Putamen (tissue), 1 donor: Measurements from ENCODE around the gene SETD1A.

Experiments
- DNase-seq: peaks from one replicate; pipeline ENCODE4 v3.0.0-alpha.2; 2016; ENCODE audit warnings: low spot score

SETD1A gene

DNA sequence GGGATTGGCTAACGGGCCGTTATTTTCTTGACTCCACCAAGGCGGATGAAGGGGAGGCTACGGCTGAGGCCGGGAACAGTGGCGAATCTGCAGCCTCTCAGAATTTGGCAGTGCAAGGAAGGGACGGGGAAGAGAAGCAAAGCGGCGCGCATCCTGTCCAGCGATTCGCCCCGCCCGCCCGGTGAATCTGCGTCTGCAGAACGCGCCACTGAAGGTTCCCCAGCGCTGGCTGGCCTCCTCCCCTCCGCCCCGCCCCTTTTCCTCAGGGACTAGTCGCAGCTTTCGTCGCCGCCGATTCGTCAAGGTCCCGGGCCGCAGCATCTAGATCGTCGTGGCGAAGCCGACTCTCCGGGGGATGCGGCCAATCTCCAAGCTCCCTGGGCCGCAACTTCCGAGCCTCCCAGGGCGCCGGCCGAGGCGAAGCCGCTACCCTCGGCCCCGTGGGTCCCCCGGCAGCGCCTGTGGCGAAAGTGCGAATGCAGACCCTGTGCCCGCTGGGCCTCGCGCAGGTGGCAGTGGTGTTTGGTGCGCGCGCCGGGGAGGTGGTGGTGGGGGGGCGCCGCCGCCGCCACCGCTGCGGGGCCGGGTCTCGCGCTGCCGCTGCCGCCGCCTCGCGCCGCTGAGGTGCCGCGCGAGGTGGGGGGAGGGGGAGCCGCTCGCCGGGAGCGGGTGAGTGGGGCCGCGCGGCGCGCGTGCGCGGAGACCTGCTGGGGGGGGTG lies at the start of gene SETD1A:
SETD1A (plus strand) TSS at position 299 of the 719 bp plus-strand sequence. CDS start 978 bp downstream, outside the sequence.
- peak; percentile 93 for DNase-seq

GRCh38 chr16:30910427-30911029 lies 47.0 kb upstream of the SETD1A start:
- no peak for DNase-seq

DNA sequence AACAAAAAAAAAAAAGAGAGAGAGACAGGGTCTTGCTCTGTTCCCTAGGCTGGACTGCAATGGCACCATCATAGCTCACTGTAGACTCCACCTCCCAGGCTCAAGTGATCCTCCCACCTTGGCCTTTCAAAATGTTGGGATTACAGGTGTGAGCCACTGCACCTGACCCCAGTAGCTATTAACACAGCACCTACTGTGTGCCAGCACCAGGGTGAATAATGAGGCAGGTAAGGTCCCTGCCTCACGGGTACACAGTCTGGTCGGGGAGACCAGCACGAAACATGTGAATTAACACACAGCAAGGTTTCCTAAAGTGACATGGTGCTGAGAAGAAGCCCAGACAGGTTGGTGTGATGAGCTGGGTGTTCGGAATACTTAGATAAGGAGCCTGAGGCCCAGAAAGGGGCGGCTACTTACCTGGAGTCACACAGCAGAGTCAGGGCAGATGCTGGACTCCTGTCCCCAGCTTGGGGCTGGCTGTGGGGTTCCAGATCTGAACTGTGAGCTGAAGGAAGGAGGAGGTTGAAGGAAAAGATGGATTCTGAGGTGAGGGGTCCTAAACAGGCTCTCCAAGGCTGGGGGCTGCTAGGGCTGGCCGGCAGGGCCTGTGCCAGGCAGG lies 44.7 kb upstream of the SETD1A start:
- DNase-seq = no peak

GRCh38 chr16:30914830-30915229 lies 42.7 kb upstream of the SETD1A start:
- no peak for DNase-seq

DNA sequence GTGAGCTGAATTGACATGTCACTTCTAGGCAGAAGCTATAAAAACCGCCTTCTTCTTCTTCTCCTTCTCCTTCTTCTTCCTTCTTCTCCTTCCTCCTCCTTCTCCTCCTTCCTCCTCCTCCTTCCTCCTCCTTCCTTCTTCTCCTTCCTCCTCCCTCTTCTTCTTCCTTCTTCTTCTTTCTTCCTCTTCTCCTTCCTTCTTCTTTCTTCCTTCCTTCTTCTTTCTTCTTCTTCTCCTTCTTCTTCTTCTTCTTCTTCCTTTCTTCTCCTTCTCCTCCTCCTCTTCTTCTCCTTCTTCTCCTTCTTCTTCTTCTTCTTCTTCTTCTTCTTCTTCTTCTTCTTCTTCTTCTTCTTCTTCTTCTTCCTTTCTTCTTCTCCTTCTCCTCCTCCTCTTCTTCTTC lies 38.9 kb upstream of the SETD1A start:
- no peak for DNase-seq

- DNase-seq = no peak
Observed at GRCh38 chr16:30920891-30921290, 36.7 kb upstream of the SETD1A start.

DNA sequence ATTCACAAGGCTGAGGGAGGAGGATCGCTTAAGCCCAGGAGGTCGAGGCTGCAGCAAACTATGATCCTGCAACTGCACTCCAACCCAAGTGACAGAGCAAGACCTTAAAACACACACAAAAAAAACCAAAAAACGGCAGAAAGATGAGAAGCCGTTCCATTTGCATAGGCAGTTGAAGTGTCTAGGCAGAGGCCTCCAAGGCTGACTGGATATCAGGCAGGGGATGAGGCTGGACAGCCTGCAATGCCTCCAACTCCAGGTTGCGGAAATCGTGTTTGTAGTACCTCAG lies 36.2 kb upstream of the SETD1A start:
- DNase-seq = no peak

DNA sequence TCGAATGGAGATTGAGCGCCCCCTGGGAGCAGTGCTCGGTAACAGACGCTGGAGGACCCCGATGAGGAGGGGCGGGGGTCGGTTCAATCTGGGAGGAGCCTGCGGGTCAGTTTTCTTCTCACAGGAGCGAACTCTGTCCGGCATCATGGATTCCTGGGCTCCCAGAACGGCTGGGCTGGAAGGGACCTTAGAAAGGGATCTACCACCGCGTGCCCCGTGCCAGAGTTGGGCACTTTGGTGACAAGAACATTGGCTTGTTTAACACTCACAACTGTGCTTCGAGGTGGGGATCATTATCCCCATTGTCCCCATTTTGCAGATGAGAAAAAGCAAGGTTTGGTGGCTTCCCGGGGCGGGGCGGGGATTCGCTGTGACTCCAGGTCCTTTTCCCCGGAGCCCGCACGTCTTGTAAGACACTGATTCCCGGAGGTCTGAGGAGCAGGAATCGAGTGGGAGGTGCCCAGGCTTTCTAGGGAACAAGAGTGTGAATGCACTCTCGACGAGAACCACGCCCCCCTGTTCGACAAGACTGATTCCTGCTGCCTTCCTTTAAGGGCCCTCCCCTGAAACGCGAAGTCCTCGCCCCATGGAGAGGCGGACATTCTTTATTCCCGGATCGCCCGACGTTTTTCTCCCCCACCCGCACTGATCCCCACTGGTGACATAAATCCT lies 35.7 kb upstream of the SETD1A start:
- DNase-seq = peak; percentile 82

GRCh38 chr16:30922420-30922959 lies 35.1 kb upstream of the SETD1A start:
- peak; percentile 100 for DNase-seq

DNA sequence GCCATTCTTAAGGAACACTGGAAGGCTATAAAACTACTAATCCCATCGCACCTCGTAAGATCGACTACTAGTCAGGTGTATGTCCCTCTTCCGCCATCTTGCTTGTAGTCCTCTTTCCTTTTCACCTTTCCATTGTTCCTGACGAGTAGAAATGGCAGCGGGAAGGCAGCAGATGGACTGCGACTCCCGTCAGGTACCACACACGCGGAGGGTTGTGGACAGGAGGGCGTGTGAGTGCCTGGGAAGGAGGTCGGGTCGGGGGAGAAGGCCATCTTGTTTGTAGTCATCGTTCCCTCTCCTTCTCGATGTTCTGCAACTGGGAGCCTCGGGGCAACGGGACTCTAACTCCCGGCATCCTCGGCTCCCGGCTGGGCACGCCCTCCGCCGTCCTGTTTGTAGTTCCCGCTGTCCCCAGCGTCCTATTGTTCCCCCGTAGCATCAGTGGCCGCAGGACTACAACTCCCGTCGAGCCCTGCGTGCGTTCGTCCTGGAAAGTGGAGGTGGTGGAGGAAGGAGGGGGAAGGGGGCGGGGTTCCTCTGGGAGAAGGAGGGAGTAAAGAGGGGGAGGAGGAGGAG lies 34.5 kb upstream of the SETD1A start:
- DNase-seq = peak; percentile 100

DNA sequence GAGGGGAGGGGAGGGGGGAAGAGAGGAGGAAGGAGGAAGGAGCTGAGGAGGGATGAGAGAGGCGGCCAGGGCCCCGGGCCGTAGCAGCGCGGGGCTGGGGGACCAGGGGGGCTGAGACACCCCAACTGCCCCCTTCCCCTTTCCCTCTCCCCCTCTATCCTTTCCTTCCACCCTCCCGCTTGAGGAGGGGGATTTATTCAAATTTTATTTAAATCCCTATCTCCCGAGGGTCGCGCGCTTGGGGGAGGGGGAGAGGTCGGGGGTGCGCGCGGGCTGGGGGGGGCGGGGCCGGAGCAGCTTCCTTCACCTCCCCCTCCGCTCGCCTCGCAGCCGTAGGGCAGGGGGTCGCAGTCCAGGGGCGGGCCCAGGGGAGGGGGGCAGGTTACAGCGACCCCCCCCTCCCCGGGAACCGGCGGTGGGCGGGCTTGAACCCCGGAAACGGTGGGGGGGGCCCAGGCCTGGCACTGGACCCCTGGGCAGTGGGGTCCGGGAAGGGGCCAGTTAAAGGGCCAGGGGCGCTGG lies 33.9 kb upstream of the SETD1A start, which contains the start of gene FBXL19:
FBXL19 (plus strand) TSS at position 19 of the 522 bp plus-strand sequence. CDS start 2,183 bp downstream, outside the sequence.
- DNase-seq = no peak

DNA sequence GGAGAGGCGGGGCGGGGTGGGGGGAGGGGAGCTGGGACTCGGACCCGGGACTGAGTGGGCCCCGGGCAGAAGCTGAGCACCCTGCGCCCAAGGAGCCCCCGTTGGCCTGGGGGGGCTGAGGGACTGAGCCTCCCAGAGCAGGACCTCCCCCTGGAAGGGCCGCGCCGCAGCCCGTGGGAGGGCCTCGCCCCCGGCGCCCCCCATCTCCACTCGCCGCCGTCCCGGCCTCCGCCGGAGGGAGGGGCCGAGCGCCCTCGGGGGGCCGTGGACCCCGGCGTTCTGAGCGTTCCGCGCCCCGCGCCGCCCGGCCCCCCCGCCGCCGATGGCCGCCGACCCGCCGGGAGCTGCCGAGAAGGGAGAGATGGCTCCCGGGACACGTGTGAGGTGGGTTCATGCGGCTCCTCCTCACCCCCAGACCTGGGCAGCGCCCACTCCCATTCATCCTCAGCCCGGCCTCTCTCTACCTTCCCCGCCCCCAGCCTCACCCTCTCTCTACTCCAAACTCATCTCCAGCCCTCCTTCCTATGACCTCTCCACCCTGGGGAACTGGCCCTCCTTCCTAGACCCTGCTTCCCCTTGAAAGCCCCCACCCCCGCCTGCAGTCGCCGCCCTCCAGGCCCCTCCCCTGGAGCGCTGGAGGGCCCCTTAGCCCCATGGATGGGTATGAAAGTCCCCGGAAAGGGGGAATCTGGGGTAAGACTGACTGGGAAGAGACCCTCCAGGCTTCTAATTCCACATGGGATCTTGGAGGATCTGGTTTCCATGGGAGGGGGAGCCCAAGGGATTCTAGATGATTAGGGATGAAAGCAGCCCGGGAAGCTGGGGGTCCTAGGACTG lies 33.3 kb upstream of the SETD1A start:
- DNase-seq = no peak

GRCh38 chr16:30924913-30925631 lies 32.5 kb upstream of the SETD1A start:
- no peak for DNase-seq

DNA sequence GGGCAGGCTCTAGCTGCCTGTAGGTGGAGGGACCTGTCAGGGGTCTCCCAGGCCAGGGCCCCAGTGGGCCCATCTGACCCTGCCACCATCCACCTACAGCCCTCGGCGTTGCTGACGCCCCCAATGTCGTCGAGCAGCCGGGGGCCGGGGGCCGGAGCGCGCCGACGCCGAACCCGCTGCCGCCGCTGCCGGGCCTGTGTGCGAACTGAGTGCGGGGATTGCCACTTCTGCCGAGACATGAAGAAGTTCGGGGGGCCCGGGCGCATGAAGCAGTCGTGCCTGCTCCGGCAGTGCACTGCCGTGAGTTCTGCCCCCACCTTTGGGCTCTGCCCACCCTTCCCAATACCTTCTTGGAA lies 31.9 kb upstream of the SETD1A start:
- DNase-seq = no peak

DNA sequence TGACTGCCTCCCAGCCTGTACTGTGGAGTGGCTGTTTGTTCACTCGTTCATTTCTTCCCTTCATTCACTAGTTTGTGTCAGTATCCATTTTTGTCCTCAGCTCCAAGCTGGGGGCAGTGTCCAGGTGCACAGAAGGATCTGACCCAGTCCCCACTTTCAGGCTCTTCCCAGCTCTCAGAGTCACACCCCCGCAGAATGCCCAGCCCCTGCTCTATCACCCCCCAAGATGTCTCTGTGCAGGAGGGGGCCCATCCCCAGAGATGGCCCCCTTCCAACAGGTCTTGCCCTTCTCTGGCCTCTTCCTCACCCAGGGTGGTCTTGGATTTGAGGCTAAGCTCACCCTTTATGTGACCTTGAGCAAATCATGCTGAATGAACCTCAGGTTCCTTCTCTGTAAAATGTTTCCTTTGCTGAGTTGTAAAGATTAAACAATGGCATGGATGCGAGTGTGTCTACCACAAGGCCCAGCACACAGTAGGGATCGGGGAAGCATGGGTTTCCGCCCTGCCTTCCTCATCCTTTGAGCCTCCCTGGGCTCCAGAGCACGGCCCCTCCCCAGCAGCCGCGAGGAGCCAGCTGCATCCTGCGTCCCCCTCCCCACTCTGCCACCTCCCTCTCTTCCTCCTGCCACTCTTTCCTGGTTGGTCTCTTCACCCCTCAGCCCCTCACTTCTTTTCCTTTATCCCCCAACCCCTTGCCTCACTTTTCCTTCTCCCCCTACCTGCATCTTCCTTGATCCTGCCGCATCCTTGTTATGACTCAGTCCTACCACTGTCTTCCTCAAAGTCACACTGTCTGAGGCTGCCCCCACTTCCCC lies 31.4 kb upstream of the SETD1A start:
- DNase-seq = no peak

DNA sequence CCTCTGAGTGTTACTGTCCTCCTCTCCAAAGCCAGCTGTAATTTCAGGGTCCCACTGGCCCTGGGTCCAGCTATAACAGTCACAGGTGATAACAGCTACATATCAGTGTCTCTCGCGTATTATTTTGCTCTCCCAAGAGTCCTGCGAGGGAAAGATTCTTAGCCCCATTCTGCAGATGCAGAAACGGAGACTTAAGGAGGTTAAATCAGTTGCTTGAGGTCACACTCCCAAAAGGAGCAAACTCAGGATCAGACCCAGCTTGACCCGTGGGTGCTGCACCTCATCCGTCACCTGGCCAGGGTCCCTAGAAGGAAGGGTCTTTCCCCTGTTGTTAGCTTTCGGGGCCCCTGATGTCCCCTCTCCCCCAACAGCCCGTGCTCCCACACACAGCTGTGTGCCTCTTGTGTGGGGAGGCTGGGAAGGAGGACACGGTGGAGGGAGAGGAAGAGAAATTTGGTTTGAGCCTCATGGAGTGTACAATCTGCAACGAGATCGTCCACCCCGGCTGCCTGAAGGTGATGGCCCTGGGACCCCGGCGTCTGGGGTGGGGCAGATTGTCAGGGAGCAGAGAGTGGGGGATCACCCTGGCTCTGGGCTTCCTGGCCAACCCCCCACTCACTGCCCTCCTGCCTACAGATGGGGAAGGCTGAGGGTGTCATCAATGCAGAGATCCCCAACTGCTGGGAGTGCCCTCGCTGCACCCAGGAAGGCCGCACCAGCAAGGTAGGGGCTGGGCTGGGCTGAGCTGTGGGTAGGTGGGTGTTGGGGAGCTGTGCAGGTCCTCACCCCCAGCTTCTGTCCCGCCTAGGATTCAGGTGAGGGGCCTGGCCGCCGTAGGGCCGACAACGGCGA lies 30.4 kb upstream of the SETD1A start:
- DNase-seq = no peak

GRCh38 chr16:30927789-30928378 lies 29.7 kb upstream of the SETD1A start:
- peak; percentile 88 for DNase-seq

DNA sequence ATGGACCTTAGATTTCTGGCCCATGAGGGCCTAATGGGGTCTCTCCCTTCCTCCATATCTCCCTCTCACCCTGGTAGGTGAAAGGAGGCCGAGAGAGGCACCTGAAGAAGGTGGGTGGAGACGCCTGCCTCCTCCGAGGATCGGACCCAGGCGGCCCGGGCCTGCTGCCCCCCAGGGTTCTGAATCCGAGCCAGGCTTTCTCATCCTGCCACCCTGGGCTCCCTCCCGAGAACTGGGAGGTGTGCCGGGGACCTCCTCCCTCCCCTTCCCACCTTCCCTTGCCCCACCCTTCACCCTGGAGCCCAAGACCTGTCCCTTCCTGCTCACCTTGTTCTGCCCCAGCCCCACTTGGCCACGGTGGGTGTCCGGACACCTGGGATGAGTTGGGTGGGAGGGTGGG lies 29.2 kb upstream of the SETD1A start:
- DNase-seq = no peak
